GM18951 (cell line): Measurements from ENCODE around the gene CRABP2.

Source experiments
- POLR2A ChIP-seq: IDR thresholded peaks from 4 replicates; pipeline ENCODE4 v1.6.1; 2011; ENCODE audit warnings: mild to moderate bottlenecking; ENCODE audit not compliant: insufficient read length, insufficient read depth; ENCODE audit errors: extremely low read depth
- in situ Hi-C: fragments of 300-500 bp; cut with MboI; formaldehyde crosslinking; loops from one replicate; pipeline ENCODE4 v1.12.0; 2022; ENCODE audit warnings: low sequenced_read_pairs, mixed read lengths, inconsistent platforms; ENCODE audit not compliant: unreplicated experiment

The CRABP2 gene

GRCh38 chr1:156654700-156655099 lies 50.7 kb downstream of the CRABP2 start:
- TF ChIP-seq POLR2A, result no peak
- in situ Hi-C loops, result no loop called here

GRCh38 chr1:156652992-156653355 lies 52.4 kb downstream of the CRABP2 start:
- in situ Hi-C loops, result no loop called here
- no peak for TF ChIP-seq POLR2A

- in situ Hi-C loops, result no loop called here
- no peak for TF ChIP-seq POLR2A
Observed at GRCh38 chr1:156652131-156652991, 53.0 kb downstream of the CRABP2 start.
